IPS-18c (cell line): ENCODE data around the gene STAT1.
A peak's percentile ranks its signal among the peaks of the same experiment; 100 is the strongest.

Experiments
- H3K4me3 ChIP-seq: 2 replicates; pipeline ENCODE4 v1.7.0; 2013; ENCODE audit warnings: low read depth, mild to moderate bottlenecking, low read length, moderate library complexity; ENCODE audit not compliant: insufficient read depth
- H3K9me3 ChIP-seq: one replicate; pipeline ENCODE4 v1.6.1; 2013; ENCODE audit warnings: mild to moderate bottlenecking, low read length, moderate library complexity; ENCODE audit not compliant: control insufficient read depth, insufficient read depth

The STAT1 gene

DNA sequence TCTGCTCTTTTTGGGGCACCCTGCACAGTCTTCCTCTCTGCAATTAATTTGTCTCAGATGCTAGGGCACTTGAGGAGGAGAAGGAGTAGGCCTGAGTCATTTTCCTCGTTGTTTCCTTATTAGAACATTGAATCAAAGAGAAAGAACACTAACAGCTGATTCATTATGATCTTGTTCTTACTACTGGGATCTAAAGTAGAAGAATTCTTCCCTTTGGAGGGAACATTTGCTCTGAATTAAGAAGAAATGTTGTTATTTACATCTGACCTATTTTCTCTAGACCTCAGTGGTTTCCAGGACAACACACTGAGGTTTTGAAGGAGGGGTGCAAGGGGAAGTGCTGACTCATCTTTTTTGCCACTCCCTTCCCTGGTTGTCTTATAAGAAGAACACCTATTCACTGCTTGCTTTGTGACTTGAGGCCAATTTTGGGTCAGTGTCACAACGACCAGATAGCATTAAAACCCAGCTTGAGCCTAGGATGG, 24.3 kb upstream of the STAT1 start:
- Histone ChIP-seq H3K9me3 (no peaks in the 10 kb centered on the region), H3K4me3 (no peak overlapping the region)

DNA sequence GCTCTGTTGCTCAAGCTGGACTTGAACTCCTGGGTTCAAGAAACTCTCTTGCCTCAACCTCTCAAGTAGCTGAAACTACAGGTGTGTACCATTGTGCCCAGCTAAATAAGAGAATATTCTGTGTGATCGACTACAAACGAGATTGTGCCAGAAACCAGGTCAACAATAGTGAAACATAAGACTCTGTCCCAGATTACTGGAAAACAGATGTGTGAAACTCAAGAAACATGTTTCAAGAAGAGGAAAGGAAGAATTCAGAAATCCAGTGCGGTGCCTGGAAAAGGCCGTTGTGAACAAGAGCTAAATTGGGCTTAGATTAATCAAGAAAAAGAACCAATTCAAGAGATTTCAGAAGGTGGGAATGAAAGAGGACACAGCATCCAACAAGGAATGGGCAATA, 23.4 kb upstream of the STAT1 start:
- no peak overlapping the region for H3K4me3 ChIP-seq

DNA sequence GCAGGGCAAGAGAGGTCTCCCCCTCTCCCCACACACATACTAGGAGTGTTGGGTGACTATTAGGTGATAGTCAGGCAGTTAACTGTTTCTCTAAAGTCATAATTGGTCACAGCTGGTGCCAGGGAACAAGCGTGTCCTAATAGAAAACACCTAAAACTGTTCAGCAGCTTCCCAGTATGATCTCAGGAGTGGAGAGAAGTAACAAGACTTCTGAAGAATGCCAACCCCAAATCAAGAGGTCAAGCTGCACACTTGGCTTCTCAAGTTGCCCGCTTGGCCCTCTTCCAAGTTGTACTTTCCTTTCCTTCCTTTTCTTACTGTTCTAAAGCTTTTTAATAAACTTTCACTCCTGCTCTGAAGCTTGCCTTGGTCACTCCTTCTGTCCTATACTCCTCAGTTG, 22.4 kb upstream of the STAT1 start:
- Histone ChIP-seq H3K4me3 (no peak overlapping the region), H3K9me3 (no peaks in the 10 kb centered on the region)

More for the DNA sequence above, 23.4 kb upstream of the STAT1 start:
- H3K9me3 ChIP-seq: no peaks in the 10 kb centered on the region

DNA sequence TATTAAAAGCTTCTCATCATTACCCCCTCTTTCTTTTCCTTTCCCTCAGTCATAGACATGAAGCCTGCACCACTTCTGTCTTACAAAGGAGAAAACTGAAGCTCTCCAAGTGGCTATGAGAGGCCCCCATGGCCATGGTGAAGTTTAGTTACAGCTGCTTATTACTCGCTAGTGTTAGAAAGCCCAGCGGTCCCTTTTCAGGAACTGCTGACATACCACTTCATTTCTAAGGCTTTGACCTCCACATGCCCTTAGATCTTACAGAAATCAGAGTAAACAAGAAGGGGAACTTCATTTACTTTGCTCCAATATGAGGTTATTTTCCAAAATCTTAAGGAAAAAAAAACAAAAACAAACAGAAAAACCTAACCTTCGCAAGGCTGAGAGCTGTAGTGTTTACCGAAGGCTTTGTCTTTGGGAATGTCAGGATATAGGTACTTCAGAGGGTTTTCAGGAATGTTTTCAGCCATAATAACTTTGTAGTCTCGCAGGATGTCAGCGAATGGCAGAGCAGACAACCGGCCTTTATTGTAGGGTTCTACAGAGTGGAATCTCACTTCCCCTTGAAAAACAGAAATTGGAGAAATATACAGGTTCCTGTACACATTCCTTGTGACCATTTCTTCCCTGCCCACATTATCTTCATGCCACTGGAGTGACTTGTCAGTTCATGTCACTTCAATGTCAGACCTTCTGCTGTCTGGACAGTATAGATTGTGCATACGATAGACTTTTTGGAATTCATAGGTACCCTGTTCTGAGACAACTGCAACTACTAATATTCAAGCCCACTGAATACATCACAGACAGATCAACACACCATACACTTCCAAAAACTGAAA, 18.8 kb upstream of the STAT1 start:
- Histone ChIP-seq H3K9me3 (no peaks in the 10 kb centered on the region), H3K4me3 (no peak overlapping the region)

DNA sequence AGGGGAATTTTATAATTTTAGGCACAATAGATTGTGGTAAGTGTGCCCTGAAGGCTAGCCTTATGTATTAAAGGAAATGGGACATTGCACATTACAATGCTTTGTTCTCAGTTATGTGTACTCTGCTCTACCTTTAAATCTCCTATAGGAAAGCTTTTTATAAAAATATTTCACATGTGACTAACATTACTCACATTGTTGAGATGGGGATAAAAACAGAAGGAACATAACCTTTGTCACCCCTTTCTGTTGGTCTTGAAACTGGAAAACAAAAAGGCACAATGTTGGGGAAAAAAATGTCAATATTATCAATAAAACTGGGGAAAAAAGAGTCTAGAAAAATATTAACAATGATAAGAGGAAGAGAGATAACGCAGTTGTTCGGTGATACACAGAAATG, 17.3 kb upstream of the STAT1 start:
- H3K4me3 ChIP-seq: no peak overlapping the region
- no peaks in the 10 kb centered on the region for H3K9me3 ChIP-seq

DNA sequence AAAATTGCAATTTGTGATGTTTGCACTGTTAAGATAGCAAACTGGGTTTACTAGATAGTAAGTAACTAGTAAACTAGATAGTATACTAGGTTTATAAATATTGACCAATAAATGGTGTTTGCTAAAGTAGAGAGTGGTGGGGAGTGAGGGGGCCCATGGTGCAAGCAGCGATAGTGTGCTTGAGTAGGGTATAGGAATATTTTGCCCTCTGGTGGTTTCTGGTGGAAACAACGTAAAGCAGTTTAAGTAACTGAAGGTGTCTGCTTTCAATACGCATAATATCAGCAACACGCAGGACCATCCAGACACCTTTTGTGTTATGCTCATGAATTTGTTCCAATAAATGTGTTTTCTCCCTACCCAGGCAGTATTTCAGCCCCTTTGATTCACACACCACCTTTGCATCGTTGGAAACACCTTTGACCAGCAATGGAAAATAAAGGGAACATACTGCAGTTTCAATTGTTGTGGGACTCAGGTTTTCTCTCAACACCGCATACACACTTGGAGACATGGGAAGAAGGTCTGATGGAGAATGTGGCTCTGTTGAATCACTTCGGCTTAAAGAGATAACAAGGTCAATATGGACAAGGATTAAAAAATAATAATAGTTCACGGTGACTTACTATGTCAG, 16.7 kb upstream of the STAT1 start:
- Histone ChIP-seq H3K4me3 (no peak overlapping the region), H3K9me3 (no peaks in the 10 kb centered on the region)

DNA sequence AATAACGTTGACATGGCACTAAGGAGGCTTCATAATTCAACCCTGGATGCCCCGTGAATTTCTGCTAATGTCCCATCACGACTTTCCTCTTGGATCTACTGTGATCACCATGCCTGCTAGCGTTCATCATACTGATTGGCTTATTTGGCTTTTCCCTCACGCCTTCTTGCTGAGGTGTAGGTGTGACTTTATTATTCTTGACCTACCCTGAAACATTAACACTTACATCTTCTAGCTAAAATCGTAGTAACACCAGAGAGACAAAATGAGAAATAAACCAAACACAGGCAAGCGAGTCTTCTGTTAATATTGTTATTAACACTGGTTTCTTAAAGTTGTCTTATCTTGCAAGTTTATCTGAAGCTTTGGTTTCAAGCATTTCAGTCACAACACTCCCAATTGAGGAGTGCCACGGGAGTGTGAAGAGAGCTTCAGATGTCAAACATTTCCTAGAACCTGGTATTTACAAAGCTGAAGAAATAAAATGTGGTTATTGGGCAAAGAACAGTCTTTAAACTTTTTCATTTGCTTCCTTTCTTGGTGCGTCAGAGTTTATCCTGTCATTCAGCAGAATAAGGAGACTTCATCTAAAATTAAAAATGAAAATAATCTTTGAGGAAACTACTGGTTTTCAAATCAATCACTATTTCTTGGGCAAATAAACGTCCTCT, 15.4 kb upstream of the STAT1 start:
- Histone ChIP-seq H3K4me3 (no peak overlapping the region), H3K9me3 (no peaks in the 10 kb centered on the region)

DNA sequence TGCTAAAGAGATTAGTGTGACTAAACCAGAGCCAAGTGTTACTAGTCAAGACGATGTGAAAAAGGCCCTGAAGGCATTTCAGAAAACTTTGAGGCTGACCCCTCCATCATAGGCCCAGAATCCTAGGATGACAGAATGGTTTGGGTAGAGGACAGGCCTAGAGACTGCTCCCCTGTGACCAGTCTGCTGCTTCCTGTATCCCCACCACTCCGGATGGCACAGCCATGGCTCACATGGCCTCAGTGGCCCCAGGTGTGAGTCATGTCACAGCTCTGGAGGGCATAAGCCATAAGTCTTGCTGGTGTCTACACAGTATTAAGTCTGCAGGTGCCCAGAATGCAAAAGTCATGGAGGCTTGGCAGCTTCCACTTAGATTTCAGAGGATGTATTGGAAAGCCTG, 12.4 kb upstream of the STAT1 start:
- H3K4me3 ChIP-seq: no peak overlapping the region
- no peaks in the 10 kb centered on the region for H3K9me3 ChIP-seq

DNA sequence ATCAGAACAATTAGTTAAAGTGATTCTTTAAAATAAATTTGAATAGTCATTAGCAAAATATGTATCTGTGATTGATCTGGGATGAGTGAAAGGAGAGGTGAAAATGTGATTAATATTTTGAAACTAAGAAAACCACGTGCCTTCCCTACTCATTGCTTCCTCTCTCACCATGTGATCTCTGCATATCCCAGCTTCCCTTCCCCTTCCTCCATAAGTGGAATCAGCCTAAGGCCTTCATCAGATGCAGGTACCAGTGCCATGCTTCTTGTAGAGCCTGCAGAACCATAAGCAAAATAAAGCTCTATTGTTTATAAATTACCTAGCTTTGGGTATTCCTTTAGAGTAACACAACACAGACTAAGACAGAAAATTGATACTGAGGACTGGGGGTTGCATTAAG, 11.2 kb upstream of the STAT1 start:
- Histone ChIP-seq H3K9me3 (no peaks in the 10 kb centered on the region), H3K4me3 (no peak overlapping the region)

DNA sequence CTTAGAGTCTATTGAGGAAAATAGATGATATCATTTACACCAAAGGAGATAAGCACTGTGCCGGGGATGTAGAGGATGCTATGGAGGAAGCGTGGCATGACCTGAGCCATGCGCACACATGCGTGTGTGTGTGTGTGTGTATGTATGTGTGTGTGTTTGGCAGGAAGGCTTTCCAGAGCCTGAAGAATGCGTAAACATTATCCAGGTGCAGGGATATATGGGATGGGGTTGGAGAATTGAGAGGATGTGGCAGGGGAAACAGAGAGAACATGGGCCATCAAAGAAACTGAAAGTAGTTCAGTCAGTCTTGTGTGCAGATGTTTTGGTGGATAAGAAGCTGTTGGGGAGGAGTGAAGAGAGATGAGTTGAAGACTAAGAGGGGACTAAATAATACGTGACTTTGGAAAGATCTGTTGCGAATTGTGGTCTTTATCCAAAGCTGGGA, 9.3 kb upstream of the STAT1 start:
- Histone ChIP-seq H3K9me3 (no peaks in the 10 kb centered on the region), H3K4me3 (no peak overlapping the region)

DNA sequence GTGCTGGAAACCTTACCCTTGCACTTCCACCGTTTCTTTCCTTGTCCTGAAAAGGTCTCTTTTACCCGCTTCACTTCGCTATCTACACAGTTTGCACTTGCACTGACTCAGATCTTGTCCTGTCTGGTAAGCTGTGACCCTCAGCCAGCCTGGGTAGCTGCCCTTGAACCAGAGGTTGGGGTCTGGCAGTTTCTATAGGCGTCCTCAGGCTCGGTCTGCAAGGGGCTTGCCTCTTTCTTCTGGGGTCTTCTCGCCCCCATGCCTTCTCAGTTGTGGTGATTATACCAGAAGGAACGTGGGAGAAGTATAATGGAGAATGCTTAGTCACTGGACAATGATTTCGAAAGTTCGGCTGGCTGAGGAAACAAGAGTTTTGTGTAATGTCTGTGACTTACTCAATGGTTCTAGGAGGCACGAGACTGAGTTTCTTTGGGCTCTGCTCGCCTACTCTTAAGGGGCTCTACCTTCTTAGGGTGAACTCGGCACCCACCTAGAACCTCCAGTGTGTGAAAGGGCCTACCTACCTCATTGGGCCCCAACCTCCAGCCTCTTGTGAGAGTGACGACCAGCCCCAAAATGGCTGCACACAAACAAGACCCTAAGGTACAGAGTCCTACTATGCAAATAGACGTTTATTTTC, 6.9 kb upstream of the STAT1 start:
- no peaks in the 10 kb centered on the region for H3K9me3 ChIP-seq

DNA sequence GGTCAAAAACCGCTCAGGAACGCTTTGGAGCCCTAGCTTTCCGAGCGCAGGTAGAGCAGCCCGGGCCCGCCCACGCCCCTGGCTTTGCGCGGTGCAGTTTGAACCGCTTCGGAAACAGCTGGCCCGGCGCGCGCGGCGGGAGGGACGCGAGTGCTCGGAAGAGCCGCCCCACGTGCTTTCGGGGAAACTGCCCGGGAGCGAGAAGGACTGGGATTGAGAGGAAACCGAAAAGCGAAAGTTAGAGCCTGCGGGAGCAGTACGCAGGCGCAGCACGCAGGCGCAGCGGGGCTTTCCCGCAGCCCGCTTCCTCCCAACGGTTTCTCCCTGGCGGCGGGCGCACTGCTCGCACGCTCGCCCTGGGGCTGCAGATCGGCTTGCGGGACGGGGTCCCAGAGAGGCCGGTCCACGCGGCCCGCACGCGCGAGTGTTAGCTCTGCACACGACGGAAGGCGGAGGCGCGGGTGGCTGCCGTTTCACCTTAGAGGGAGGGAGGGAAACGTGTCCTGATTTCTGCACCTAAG, 6.3 kb upstream of the STAT1 start:
- peak overlapping the region; percentile 86 for H3K4me3 ChIP-seq
- H3K9me3 ChIP-seq: no peaks in the 10 kb centered on the region

More for the DNA sequence above, 6.9 kb upstream of the STAT1 start:
- H3K4me3 ChIP-seq: peak overlapping the region; percentile 86

DNA sequence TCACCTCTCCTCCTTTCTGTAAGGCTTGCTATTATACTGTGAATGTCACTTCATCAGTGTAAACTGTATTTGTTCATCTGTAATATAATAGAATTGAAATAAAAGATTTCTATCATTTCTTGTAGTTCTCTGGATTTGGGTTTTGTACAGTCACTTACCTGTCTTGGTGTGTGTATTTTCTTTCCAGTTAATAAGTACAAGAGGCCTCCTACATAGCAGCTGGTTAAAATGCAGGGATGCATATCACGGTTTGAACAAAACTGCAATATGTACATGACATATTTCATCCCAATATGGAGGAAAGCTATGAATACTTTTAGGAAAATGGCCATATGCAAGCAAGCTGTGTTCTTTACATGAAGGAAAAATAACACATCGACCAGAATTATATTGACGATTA, 5.4 kb upstream of the STAT1 start:
- H3K9me3 ChIP-seq: no peaks in the 10 kb centered on the region
- H3K4me3 ChIP-seq: no peak overlapping the region

DNA sequence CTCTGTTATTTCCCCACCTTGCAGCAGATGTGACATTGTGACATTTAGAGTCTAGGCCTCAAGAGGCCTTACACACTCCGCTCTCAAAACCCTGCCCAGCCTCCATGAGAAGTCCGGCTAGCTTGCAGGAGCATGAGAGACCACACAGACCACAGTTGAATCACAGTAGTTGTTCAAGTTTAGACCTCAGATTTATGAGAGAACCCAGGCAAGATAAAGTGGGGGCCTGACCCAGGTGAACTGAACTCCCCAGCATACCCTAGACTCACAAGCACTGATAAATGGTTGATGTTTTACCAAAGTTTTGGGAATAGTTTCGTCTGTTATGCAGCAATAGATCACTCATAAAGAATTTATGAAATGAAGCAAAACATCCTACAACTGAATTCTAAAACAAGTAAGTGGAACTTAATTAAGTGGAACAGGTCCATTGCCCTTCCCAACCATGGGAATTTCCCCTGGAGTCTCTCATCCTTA, 4.7 kb upstream of the STAT1 start:
- Histone ChIP-seq H3K9me3 (no peaks in the 10 kb centered on the region), H3K4me3 (no peak overlapping the region)

DNA sequence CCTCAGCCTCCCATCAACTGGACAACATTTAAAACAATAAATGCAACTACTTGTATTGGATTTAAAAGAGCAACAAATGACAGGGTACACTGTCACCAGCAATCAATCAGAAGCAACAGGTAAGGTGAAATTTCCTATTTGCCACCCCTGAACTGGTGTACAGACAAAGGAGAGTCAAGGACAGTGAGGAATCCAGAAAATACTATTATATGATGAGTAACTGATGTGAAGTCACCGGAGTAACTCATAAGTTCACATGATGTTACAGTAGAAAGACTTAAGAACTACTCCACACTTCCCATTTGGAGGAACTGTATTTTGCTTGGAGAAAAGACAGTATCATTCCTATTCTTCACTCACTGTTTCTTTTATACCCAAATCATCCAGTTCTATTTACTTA, 4.1 kb upstream of the STAT1 start:
- no peak overlapping the region for H3K4me3 ChIP-seq
- H3K9me3 ChIP-seq: no peaks in the 10 kb centered on the region

DNA sequence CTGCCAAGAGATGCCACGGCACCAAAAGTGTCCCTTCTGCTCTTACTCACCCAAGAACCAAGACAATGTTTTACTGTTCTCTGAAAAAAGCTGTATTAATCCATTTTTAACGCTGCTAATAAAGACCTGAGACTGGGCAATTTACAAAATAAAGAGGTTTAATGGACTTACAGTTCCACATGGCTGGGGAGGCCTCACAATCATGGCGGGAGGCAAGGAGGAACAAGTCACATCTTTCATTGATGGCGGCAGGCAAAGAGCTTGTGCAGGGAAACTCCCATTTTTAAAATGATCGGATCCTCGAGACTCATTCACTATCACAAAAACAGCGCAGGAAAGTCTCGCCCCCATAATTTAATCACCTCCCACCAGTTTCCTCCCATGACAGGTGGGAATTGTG, 1.9 kb upstream of the STAT1 start:
- H3K4me3 ChIP-seq: no peak overlapping the region
- H3K9me3 ChIP-seq: no peaks in the 10 kb centered on the region

DNA sequence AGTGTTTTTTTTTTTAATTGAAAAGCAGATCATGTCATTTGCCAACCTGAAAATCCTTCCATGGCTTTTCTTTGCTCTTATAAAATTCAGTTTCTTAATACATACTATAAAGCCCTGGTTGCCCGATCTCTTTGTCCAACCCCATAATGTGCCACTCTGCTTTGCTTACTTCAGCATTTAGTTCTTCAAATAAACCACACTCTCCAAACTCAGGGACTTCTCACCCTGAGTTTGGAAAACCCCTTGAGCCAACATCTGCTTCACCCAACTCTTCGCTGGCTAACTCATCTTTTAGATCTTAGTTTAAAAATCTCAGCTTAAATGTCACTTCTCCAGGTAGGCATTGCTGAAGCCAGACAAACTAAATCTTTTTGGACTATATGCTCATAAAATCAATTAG, 1.3 kb upstream of the STAT1 start:
- Histone ChIP-seq H3K9me3 (no peaks in the 10 kb centered on the region), H3K4me3 (no peak overlapping the region)
